Measurements from ENCODE around the gene SKA3.

- TF ChIP-seq, protein P1, sequence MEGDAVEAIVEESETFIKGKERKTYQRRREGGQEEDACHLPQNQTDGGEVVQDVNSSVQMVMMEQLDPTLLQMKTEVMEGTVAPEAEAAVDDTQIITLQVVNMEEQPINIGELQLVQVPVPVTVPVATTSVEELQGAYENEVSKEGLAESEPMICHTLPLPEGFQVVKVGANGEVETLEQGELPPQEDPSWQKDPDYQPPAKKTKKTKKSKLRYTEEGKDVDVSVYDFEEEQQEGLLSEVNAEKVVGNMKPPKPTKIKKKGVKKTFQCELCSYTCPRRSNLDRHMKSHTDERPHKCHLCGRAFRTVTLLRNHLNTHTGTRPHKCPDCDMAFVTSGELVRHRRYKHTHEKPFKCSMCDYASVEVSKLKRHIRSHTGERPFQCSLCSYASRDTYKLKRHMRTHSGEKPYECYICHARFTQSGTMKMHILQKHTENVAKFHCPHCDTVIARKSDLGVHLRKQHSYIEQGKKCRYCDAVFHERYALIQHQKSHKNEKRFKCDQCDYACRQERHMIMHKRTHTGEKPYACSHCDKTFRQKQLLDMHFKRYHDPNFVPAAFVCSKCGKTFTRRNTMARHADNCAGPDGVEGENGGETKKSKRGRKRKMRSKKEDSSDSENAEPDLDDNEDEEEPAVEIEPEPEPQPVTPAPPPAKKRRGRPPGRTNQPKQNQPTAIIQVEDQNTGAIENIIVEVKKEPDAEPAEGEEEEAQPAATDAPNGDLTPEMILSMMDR (IDR thresholded peaks at IDR 0.05), result no peak
- TF ChIP-seq POLR2A (IDR thresholded peaks at IDR 0.05), result no peak
Observed at GRCh38 chr13:21104199-21105019, 71.9 kb downstream of the SKA3 start.

All from heart left ventricle (tissue), 13 donors.